Panc1 (cell line): ENCODE results near the gene LYRM4. TPM values are rescaled to one million over a fixed set of nuclear protein-coding genes. Genes with fewer than 3 reads are reported as not detected.

Experiments used
- ATAC-seq: fragments of 200-7000 bp; cut with Tn5 transposase; 2 replicates; pipeline ENCODE4 v1.9.1; 2020; ENCODE audit warnings: mild to moderate bottlenecking, moderate library complexity
- BruUV-seq: library from RNA; stranded (reverse); fragments of 400-500 nt; replicated peaks from 2 replicates; lab custom pipeline; 2021; lab: Mats Ljungman, UMichigan
- CTCF ChIA-PET: fragments of 300-600 bp; sonication (Branson Sonifier 250); formaldehyde crosslinking; loops from one replicate; lab custom pipeline; 2022; ENCODE audit warnings: antibody characterized with exemption; lab: Charles Lee
- POLR2A ChIA-PET: fragments of 300-600 bp; sonication (Branson Sonifier 250); formaldehyde crosslinking; loops from one replicate; lab custom pipeline; 2022; ENCODE audit warnings: antibody characterized with exemption; lab: Charles Lee
- DNase-seq: peaks from one replicate; pipeline ENCODE4 v3.0.0-alpha.2; 2010; ENCODE audit warnings: low read depth, low spot score
- H3K27ac ChIP-seq: 2 replicates; pipeline ENCODE4 v1.5.1; 2011; ENCODE audit warnings: mild to moderate bottlenecking, low read length, inconsistent platforms
- H3K27me3 ChIP-seq: fragments of 200-500 bp; sonication (Bioruptor generic); 2 replicates; pipeline ENCODE4 v1.6.0; 2014; ENCODE audit warnings: low read length, inconsistent platforms; ENCODE audit not compliant: control insufficient read depth, insufficient read depth
- H3K36me3 ChIP-seq: fragments of 200-500 bp; sonication (Bioruptor generic); 2 replicates; pipeline ENCODE4 v1.5.1; 2014; ENCODE audit warnings: inconsistent platforms, mild to moderate bottlenecking, low read length, moderate library complexity; ENCODE audit not compliant: control insufficient read depth, insufficient read depth
- H3K4me1 ChIP-seq: 2 replicates; pipeline ENCODE4 v1.5.1; 2011; ENCODE audit warnings: inconsistent platforms, mild to moderate bottlenecking, low read length, moderate library complexity; ENCODE audit not compliant: control insufficient read depth, insufficient read depth
- H3K4me3 ChIP-seq, 2 experiments: 2 replicates each; pipeline ENCODE4 v1.5.1; 2011 to 2012; ENCODE audit warnings: low read depth in 2 of 2, low read length in 2 of 2, mild to moderate bottlenecking in 2 of 2, inconsistent platforms in 1 of 2, moderate library complexity in 1 of 2
- H3K9me3 ChIP-seq: fragments of 200-500 bp; sonication (Bioruptor generic); 2 replicates; pipeline ENCODE4 v1.5.1; 2014; ENCODE audit warnings: low read depth, mild to moderate bottlenecking, inconsistent platforms, low read length, moderate library complexity; ENCODE audit not compliant: control insufficient read depth, insufficient read depth
- CTCF ChIP-seq: fragments of 450-650 bp; IDR thresholded peaks from 2 replicates; pipeline ENCODE4 v1.5.1; 2017; ENCODE audit warnings: mild to moderate bottlenecking
- POLR2AphosphoS5 ChIP-seq: IDR thresholded peaks from 2 replicates; pipeline ENCODE4 v1.6.1; 2012; ENCODE audit warnings: mild to moderate bottlenecking, low read depth, low read length, moderate library complexity
- SIN3A ChIP-seq: IDR thresholded peaks from 2 replicates; pipeline ENCODE4 v1.6.1; 2012; ENCODE audit warnings: low read depth, mild to moderate bottlenecking, low read length, moderate library complexity, borderline replicate concordance; ENCODE audit not compliant: insufficient read depth
- TCF7L2 ChIP-seq: IDR thresholded peaks from 2 replicates; pipeline ENCODE4 v1.6.1; 2011; ENCODE audit warnings: mild to moderate bottlenecking, low read depth, low read length, inconsistent platforms
- in situ Hi-C: cut with HindIII; loops from 2 replicates; pipeline ENCODE4 v1.10.0; 2016; ENCODE audit warnings: low sequenced_read_pairs, low pct_unique_long_range_greater_than_20kb
- intact Hi-C: fragments of 100-400 bp; cut with micrococcal nuclease; formaldehyde crosslinking; loops from one replicate; pipeline ENCODE4 v1.10.0; 2022; ENCODE audit not compliant: unreplicated experiment
- total RNA-seq: library from RNA; stranded (reverse); gene quantifications from one replicate; pipeline ENCODE4 v1.2.1, GENCODE V29; 2021; ENCODE audit not compliant: unreplicated experiment
- TF ChIP-seq, protein P1 (sequence below), 2 experiments: IDR thresholded peaks; 2 replicates each; pipeline ENCODE4 v1.6.1; 2011 to 2012; ENCODE audit warnings: low read depth in 2 of 2, control low read depth in 1 of 2, low read length in 1 of 2, mild to moderate bottlenecking in 1 of 2, moderate library complexity in 1 of 2; ENCODE audit not compliant: insufficient read depth in 1 of 2

Gene LYRM4
- total RNA-seq, 1 experiment from 2014 or later = 27.4 TPM

- Histone ChIP-seq H3K36me3 (no peaks in the 10 kb centered on the region), H3K9me3 (no peaks in the 10 kb centered on the region), H3K4me1 (no peaks in the 10 kb centered on the region), H3K27ac (no peak overlapping the region), H3K27me3 (no peaks in the 10 kb centered on the region), H3K4me3 (no peak overlapping the region)
- TF ChIP-seq CTCF = no peak
- TF ChIP-seq POLR2AphosphoS5 = no peak
- no peak for TF ChIP-seq TCF7L2
- TF ChIP-seq, protein P1, sequence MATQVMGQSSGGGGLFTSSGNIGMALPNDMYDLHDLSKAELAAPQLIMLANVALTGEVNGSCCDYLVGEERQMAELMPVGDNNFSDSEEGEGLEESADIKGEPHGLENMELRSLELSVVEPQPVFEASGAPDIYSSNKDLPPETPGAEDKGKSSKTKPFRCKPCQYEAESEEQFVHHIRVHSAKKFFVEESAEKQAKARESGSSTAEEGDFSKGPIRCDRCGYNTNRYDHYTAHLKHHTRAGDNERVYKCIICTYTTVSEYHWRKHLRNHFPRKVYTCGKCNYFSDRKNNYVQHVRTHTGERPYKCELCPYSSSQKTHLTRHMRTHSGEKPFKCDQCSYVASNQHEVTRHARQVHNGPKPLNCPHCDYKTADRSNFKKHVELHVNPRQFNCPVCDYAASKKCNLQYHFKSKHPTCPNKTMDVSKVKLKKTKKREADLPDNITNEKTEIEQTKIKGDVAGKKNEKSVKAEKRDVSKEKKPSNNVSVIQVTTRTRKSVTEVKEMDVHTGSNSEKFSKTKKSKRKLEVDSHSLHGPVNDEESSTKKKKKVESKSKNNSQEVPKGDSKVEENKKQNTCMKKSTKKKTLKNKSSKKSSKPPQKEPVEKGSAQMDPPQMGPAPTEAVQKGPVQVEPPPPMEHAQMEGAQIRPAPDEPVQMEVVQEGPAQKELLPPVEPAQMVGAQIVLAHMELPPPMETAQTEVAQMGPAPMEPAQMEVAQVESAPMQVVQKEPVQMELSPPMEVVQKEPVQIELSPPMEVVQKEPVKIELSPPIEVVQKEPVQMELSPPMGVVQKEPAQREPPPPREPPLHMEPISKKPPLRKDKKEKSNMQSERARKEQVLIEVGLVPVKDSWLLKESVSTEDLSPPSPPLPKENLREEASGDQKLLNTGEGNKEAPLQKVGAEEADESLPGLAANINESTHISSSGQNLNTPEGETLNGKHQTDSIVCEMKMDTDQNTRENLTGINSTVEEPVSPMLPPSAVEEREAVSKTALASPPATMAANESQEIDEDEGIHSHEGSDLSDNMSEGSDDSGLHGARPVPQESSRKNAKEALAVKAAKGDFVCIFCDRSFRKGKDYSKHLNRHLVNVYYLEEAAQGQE (IDR thresholded peaks at IDR 0.05; ENCODE audit: insufficient read depth in 1 of 2, low read depth in 2 of 2, low read length in 1 of 2) = no peak
- no peak for TF ChIP-seq SIN3A
- in situ Hi-C loops = no loop called here
- POLR2A ChIA-PET = no interaction called here
- CTCF ChIA-PET = no interaction called here
- BruUV-seq = no TSS peak
- intact Hi-C loops = no loop called here
- ATAC-seq = no peak
- no peak for DNase-seq
Measured at GRCh38 chr6:5219011-5219691, 41.6 kb downstream of the LYRM4 start.

- CTCF ChIA-PET = no interaction called here
- in situ Hi-C loops (no loop called here), intact Hi-C loops (no loop called here)
- no TSS peak for BruUV-seq
- Histone ChIP-seq H3K27me3 (no peaks in the 10 kb centered on the region), H3K9me3 (no peaks in the 10 kb centered on the region), H3K27ac (no peak overlapping the region), H3K4me3 (no peak overlapping the region), H3K4me1 (no peaks in the 10 kb centered on the region), H3K36me3 (no peaks in the 10 kb centered on the region)
- POLR2A ChIA-PET = interaction anchor here (0.7 kb wide), 1 partner anchor 55 kb away, joined by 5 read pairs; no protein-coding TSS in a partner anchor
- ATAC-seq (no peak), DNase-seq (no peak)
- TF ChIP-seq SIN3A (no peak), POLR2AphosphoS5 (no peak), TCF7L2 (no peak), CTCF (no peak)
- TF ChIP-seq, protein P1 (IDR thresholded peaks at IDR 0.05; ENCODE audit: insufficient read depth in 1 of 2, low read depth in 2 of 2, low read length in 1 of 2) = no peak
Measured at GRCh38 chr6:5217356-5217755, 43.4 kb downstream of the LYRM4 start.
